SU-DHL-6 (cell line): ENCODE results near the gene DCAF8L1.

Experiments
- H2AFZ ChIP-seq: fragments of 200-600 bp; sonication (generic); 2 replicates; pipeline ENCODE4 v1.6.1; 2014; ENCODE audit warnings: low read depth, mild to moderate bottlenecking, moderate library complexity, mixed read lengths, antibody characterized with exemption, low read length; ENCODE audit not compliant: severe bottlenecking
- H3F3A ChIP-seq: fragments of 200-600 bp; shearing (Covaris generic); 2 replicates; pipeline ENCODE4 v1.6.0; 2016; ENCODE audit warnings: antibody characterized with exemption, mild to moderate bottlenecking; ENCODE audit not compliant: insufficient read depth
- H3K27ac ChIP-seq: fragments of 200-600 bp; sonication (generic); 2 replicates; pipeline ENCODE4 v1.5.1; 2016; ENCODE audit warnings: low read depth, mild to moderate bottlenecking, low read length, moderate library complexity, mixed read lengths
- H3K27me3 ChIP-seq: fragments of 200-600 bp; sonication (generic), shearing (Covaris generic); 2 replicates; pipeline ENCODE4 v1.6.0; 2014; ENCODE audit warnings: mild to moderate bottlenecking, low read length
- H3K36me3 ChIP-seq: fragments of 200-600 bp; sonication (generic); 2 replicates; pipeline ENCODE4 v1.6.1; 2014; ENCODE audit warnings: mild to moderate bottlenecking, low read length, mixed read lengths
- H3K4me2 ChIP-seq: fragments of 300-600, 200-600 bp; shearing (Covaris generic), sonication (generic); 2 replicates; pipeline ENCODE4 v1.6.0; 2014; ENCODE audit warnings: low read length, low read depth, mild to moderate bottlenecking; ENCODE audit not compliant: poor library complexity, severe bottlenecking
- H3K4me3 ChIP-seq: fragments of 200-600 bp; sonication (generic); 2 replicates; pipeline ENCODE4 v1.5.1; 2014; ENCODE audit warnings: antibody characterized with exemption, low read length, mild to moderate bottlenecking, mixed read lengths; ENCODE audit not compliant: insufficient read depth, poor library complexity, severe bottlenecking
- H3K79me2 ChIP-seq: fragments of 200-600 bp; sonication (generic); 2 replicates; pipeline ENCODE4 v1.6.1; 2014; ENCODE audit warnings: mild to moderate bottlenecking, low read length, moderate library complexity; ENCODE audit not compliant: insufficient read depth
- H3K9ac ChIP-seq: fragments of 200-600 bp; sonication (generic); 2 replicates; pipeline ENCODE4 v1.7.0; 2014; ENCODE audit warnings: mild to moderate bottlenecking, low read length
- H3K9me2 ChIP-seq: fragments of 200-600 bp; sonication (generic); replicated peaks from 2 replicates; pipeline ENCODE4 v1.6.1; 2014; ENCODE audit warnings: low read length; ENCODE audit not compliant: insufficient read depth
- H3K9me3 ChIP-seq: fragments of 200-600 bp; sonication (generic); 2 replicates; pipeline ENCODE4 v1.6.1; 2014; ENCODE audit warnings: low read length, mixed read lengths; ENCODE audit not compliant: insufficient read depth
- H4K20me1 ChIP-seq: fragments of 200-600 bp; sonication (generic); 2 replicates; pipeline ENCODE4 v1.6.1; 2014; ENCODE audit warnings: low read depth, mild to moderate bottlenecking, antibody characterized with exemption, low read length, moderate library complexity, mixed read lengths
- CTCF ChIP-seq: fragments of 200-600 bp; sonication (generic); IDR thresholded peaks from one replicate; pipeline ENCODE4 v1.5.1; 2017; ENCODE audit warnings: antibody characterized with exemption, mild to moderate bottlenecking, low read length, moderate library complexity; ENCODE audit not compliant: insufficient read depth, poor library complexity, severe bottlenecking
- EZH2phosphoT487 ChIP-seq: fragments of 200-600 bp; sonication (generic), shearing (Covaris generic); conservative IDR thresholded peaks from 2 replicates; pipeline ENCODE4 v1.6.1; 2018; ENCODE audit warnings: mild to moderate bottlenecking, antibody characterized with exemption, low read length, moderate library complexity, mixed read lengths

DCAF8L1 gene

GRCh38 chrX:28010875-28011274 is 29.6 kb upstream of the DCAF8L1 start:
- Histone ChIP-seq H3K27ac (no peak overlapping the region), H3F3A (no peaks in the 10 kb centered on the region), H3K4me3 (no peak overlapping the region), H3K27me3 (no peaks in the 10 kb centered on the region), H3K36me3 (no peaks in the 10 kb centered on the region), H3K79me2 (no peaks in the 10 kb centered on the region), H3K9me2 (no peaks in the 10 kb centered on the region), H3K9ac (no peak overlapping the region), H3K9me3 (no peaks in the 10 kb centered on the region), H2AFZ (no peak overlapping the region), H4K20me1 (no peaks in the 10 kb centered on the region), H3K4me2 (no peak overlapping the region)
- no peak for TF ChIP-seq CTCF
- no peak for TF ChIP-seq EZH2phosphoT487

GRCh38 chrX:27998666-27999065 is 17.4 kb upstream of the DCAF8L1 start:
- H3K9me2 ChIP-seq: no peaks in the 10 kb centered on the region
- no peak overlapping the region for H3K4me2 ChIP-seq
- H3K27me3 ChIP-seq: no peaks in the 10 kb centered on the region
- no peak overlapping the region for H3K27ac ChIP-seq
- H3K79me2 ChIP-seq: no peaks in the 10 kb centered on the region
- TF ChIP-seq CTCF (no peak), EZH2phosphoT487 (no peak)
- H3K9me3 ChIP-seq: no peaks in the 10 kb centered on the region
- H4K20me1 ChIP-seq: no peaks in the 10 kb centered on the region
- H3K36me3 ChIP-seq: no peaks in the 10 kb centered on the region
- H2AFZ ChIP-seq: no peak overlapping the region
- no peaks in the 10 kb centered on the region for H3F3A ChIP-seq
- H3K9ac ChIP-seq: no peak overlapping the region
- no peak overlapping the region for H3K4me3 ChIP-seq

- Histone ChIP-seq H3F3A (no peaks in the 10 kb centered on the region), H3K27me3 (no peaks in the 10 kb centered on the region), H3K27ac (no peak overlapping the region), H3K9me3 (no peaks in the 10 kb centered on the region), H3K79me2 (no peaks in the 10 kb centered on the region), H4K20me1 (no peaks in the 10 kb centered on the region), H3K9ac (no peak overlapping the region), H3K36me3 (no peaks in the 10 kb centered on the region), H3K4me2 (no peak overlapping the region), H3K4me3 (no peak overlapping the region), H3K9me2 (no peaks in the 10 kb centered on the region), H2AFZ (no peak overlapping the region)
- TF ChIP-seq EZH2phosphoT487: no peak
- TF ChIP-seq CTCF: no peak
These were observed 16.4 kb upstream of the DCAF8L1 start for GRCh38 chrX:27997622-27998021.

- Histone ChIP-seq H3K27ac (no peak overlapping the region), H3K4me2 (no peak overlapping the region), H3K9me3 (no peaks in the 10 kb centered on the region), H4K20me1 (no peaks in the 10 kb centered on the region), H3K4me3 (no peak overlapping the region), H3F3A (no peaks in the 10 kb centered on the region), H2AFZ (no peak overlapping the region), H3K9me2 (no peaks in the 10 kb centered on the region), H3K36me3 (no peaks in the 10 kb centered on the region), H3K9ac (no peak overlapping the region), H3K79me2 (no peaks in the 10 kb centered on the region), H3K27me3 (no peaks in the 10 kb centered on the region)
- TF ChIP-seq EZH2phosphoT487 (no peak), CTCF (no peak)
These were observed 14.9 kb upstream of the DCAF8L1 start for GRCh38 chrX:27996132-27996531.
